NCI-H2196 (cell line): ENCODE data around the gene SHF.

ENCODE experiments used
- DNase-seq: peaks from one replicate; lab custom pipeline; 2025; ENCODE audit not compliant: unreplicated experiment; lab: John Stamatoyannopoulos, UW

The SHF gene

GRCh38 chr15:45130291-45131000, 57.3 kb downstream of the SHF start:
- no peak for DNase-seq

GRCh38 chr15:45129651-45130129, 58.1 kb downstream of the SHF start, which contains the start of the genes DUOX1 and DUOXA1:
DUOX1 (plus strand) TSS chr15:45129994; CDS start chr15:45131967, 1,973 bp downstream.
DUOXA1 (minus strand) TSS chr15:45129879; CDS start chr15:45123014, 6,865 bp downstream.
- DNase-seq = no peak

- DNase-seq = no peak
Observed at GRCh38 chr15:45128971-45129639, 58.7 kb downstream of the SHF start.

- DNase-seq = no peak
Observed at GRCh38 chr15:45126535-45127158, 61.1 kb downstream of the SHF start.

GRCh38 chr15:45123397-45123796, 64.4 kb downstream of the SHF start:
- DNase-seq = no peak

GRCh38 chr15:45122719-45123118, 65.0 kb downstream of the SHF start:
- DNase-seq = no peak

GRCh38 chr15:45121706-45122417, 65.9 kb downstream of the SHF start:
- no peak for DNase-seq

- DNase-seq = no peak
Observed at GRCh38 chr15:45121020-45121419, 66.7 kb downstream of the SHF start.

GRCh38 chr15:45120081-45120972, 67.4 kb downstream of the SHF start:
- no peak for DNase-seq

- no peak for DNase-seq
Observed at GRCh38 chr15:45118996-45119395, 68.8 kb downstream of the SHF start.

GRCh38 chr15:45118131-45118588, 69.6 kb downstream of the SHF start:
- DNase-seq = peak; percentile 68

GRCh38 chr15:45117308-45118130, 70.2 kb downstream of the SHF start:
- no peak for DNase-seq
